ENCODE results near the gene SLC2A5.
"Not testable (repeated sequence)": the region's sequence is repeated elsewhere in the genome, so short reads cannot be mapped to it uniquely, and the experiment has no call there.

The SLC2A5 gene

GRCh38 chr1:9101510-9102146 is 32.2 kb upstream of the SLC2A5 start:
- H3K4me3 Mint-ChIP-seq: no peak overlapping the region
- no peaks in the 10 kb centered on the region for H3K27me3 Mint-ChIP-seq
- H3K9me3 Mint-ChIP-seq: no peaks in the 10 kb centered on the region
- intact Hi-C loops (cut with micrococcal nuclease): loop anchor here (1.0 to 2.0 kb wide), 3 partner anchors 91 to 183 kb away; no protein-coding TSS in a partner anchor
- no peaks in the 10 kb centered on the region for H3K4me1 Mint-ChIP-seq (ENCODE audit: low read depth)
- no peak overlapping the region for H3K27ac Mint-ChIP-seq
- H3K36me3 Mint-ChIP-seq (ENCODE audit: low read depth): no peaks in the 10 kb centered on the region

- H3K4me3 Mint-ChIP-seq: no peak overlapping the region
- no peaks in the 10 kb centered on the region for H3K4me1 Mint-ChIP-seq (ENCODE audit: low read depth)
- no peaks in the 10 kb centered on the region for H3K36me3 Mint-ChIP-seq (ENCODE audit: low read depth)
- no peak overlapping the region for H3K27ac Mint-ChIP-seq
- intact Hi-C loops (cut with micrococcal nuclease): loop anchor here (1.0 to 2.0 kb wide), 3 partner anchors 90 to 182 kb away; no protein-coding TSS in a partner anchor
- peaks cover 5% of the 10 kb centered on the region for H3K9me3 Mint-ChIP-seq
- no peaks in the 10 kb centered on the region for H3K27me3 Mint-ChIP-seq
These were observed 31.1 kb upstream of the SLC2A5 start for GRCh38 chr1:9100471-9101043.

- intact Hi-C loops (cut with micrococcal nuclease): no loop called here
- no peak overlapping the region for H3K27ac Mint-ChIP-seq
- peaks cover 7% of the 10 kb centered on the region for H3K9me3 Mint-ChIP-seq
- H3K4me3 Mint-ChIP-seq: no peak overlapping the region
- no peaks in the 10 kb centered on the region for H3K36me3 Mint-ChIP-seq (ENCODE audit: low read depth)
- no peaks in the 10 kb centered on the region for H3K27me3 Mint-ChIP-seq
- no peaks in the 10 kb centered on the region for H3K4me1 Mint-ChIP-seq (ENCODE audit: low read depth)
These were observed 30.1 kb upstream of the SLC2A5 start for GRCh38 chr1:9099555-9099954.

- H3K27me3 Mint-ChIP-seq: no peaks in the 10 kb centered on the region
- H3K9me3 Mint-ChIP-seq: peaks cover 7% of the 10 kb centered on the region
- intact Hi-C loops (cut with micrococcal nuclease): no loop called here
- H3K27ac Mint-ChIP-seq: no peak overlapping the region
- H3K4me1 Mint-ChIP-seq (ENCODE audit: low read depth): no peaks in the 10 kb centered on the region
- H3K36me3 Mint-ChIP-seq (ENCODE audit: low read depth): no peaks in the 10 kb centered on the region
- no peak overlapping the region for H3K4me3 Mint-ChIP-seq
These were observed 28.7 kb upstream of the SLC2A5 start for GRCh38 chr1:9097947-9098705.

GRCh38 chr1:9095818-9096217 is 26.4 kb upstream of the SLC2A5 start:
- no peak overlapping the region for H3K4me3 Mint-ChIP-seq

GRCh38 chr1:9093996-9094595 is 24.7 kb upstream of the SLC2A5 start:
- H3K4me1 Mint-ChIP-seq (ENCODE audit: low read depth); H3K36me3 Mint-ChIP-seq (ENCODE audit: low read depth); H3K27ac Mint-ChIP-seq; H3K4me3 Mint-ChIP-seq; H3K9me3 Mint-ChIP-seq; H3K27me3 Mint-ChIP-seq; intact Hi-C loops (cut with micrococcal nuclease): not testable (repeated sequence)

More at GRCh38 chr1:9095818-9096217, 26.4 kb upstream of the SLC2A5 start:
- no peaks in the 10 kb centered on the region for H3K36me3 Mint-ChIP-seq (ENCODE audit: low read depth)
- intact Hi-C loops (cut with micrococcal nuclease): no loop called here
- H3K9me3 Mint-ChIP-seq: peaks cover 7% of the 10 kb centered on the region
- H3K4me1 Mint-ChIP-seq (ENCODE audit: low read depth): no peaks in the 10 kb centered on the region
- H3K27ac Mint-ChIP-seq: no peak overlapping the region
- H3K27me3 Mint-ChIP-seq: no peaks in the 10 kb centered on the region

GRCh38 chr1:9093581-9093980 is 24.1 kb upstream of the SLC2A5 start:
- Mint-ChIP-seq H3K27ac (no peak overlapping the region), H3K9me3 (peaks cover 7% of the 10 kb centered on the region), H3K4me3 (no peak overlapping the region), H3K4me1 (ENCODE audit: low read depth) (peaks cover 5% of the 10 kb centered on the region), H3K27me3 (peaks cover 4% of the 10 kb centered on the region), H3K36me3 (ENCODE audit: low read depth) (no peaks in the 10 kb centered on the region)
- intact Hi-C loops (cut with micrococcal nuclease): no loop called here

GRCh38 chr1:9093091-9093490 is 23.7 kb upstream of the SLC2A5 start:
- Mint-ChIP-seq H3K36me3 (ENCODE audit: low read depth) (no peaks in the 10 kb centered on the region), H3K27me3 (peaks cover 4% of the 10 kb centered on the region), H3K4me1 (ENCODE audit: low read depth) (peaks cover 5% of the 10 kb centered on the region), H3K4me3 (no peak overlapping the region), H3K27ac (no peak overlapping the region), H3K9me3 (peaks cover 7% of the 10 kb centered on the region)
- intact Hi-C loops (cut with micrococcal nuclease): no loop called here

GRCh38 chr1:9088807-9089206 is 19.4 kb upstream of the SLC2A5 start:
- intact Hi-C loops (cut with micrococcal nuclease): no loop called here
- Mint-ChIP-seq H3K9me3 (no peaks in the 10 kb centered on the region), H3K27ac (no peak overlapping the region), H3K36me3 (ENCODE audit: low read depth) (no peaks in the 10 kb centered on the region), H3K4me1 (ENCODE audit: low read depth) (peaks cover 38% of the 10 kb centered on the region), H3K4me3 (no peak overlapping the region), H3K27me3 (peaks cover 28% of the 10 kb centered on the region)

GRCh38 chr1:9087411-9088125 is 18.1 kb upstream of the SLC2A5 start:
- H3K27ac Mint-ChIP-seq: no peak overlapping the region
- H3K4me3 Mint-ChIP-seq: no peak overlapping the region

GRCh38 chr1:9086796-9087195 is 17.4 kb upstream of the SLC2A5 start:
- intact Hi-C loops (cut with micrococcal nuclease): no loop called here
- Mint-ChIP-seq H3K27me3 (peaks cover 28% of the 10 kb centered on the region), H3K4me3 (no peak overlapping the region), H3K9me3 (no peaks in the 10 kb centered on the region), H3K4me1 (ENCODE audit: low read depth) (peaks cover 57% of the 10 kb centered on the region), H3K36me3 (ENCODE audit: low read depth) (no peaks in the 10 kb centered on the region), H3K27ac (no peak overlapping the region)

More at GRCh38 chr1:9087411-9088125, 18.1 kb upstream of the SLC2A5 start:
- intact Hi-C loops (cut with micrococcal nuclease): no loop called here
- peaks cover 28% of the 10 kb centered on the region for H3K27me3 Mint-ChIP-seq
- H3K9me3 Mint-ChIP-seq: no peaks in the 10 kb centered on the region
- H3K4me1 Mint-ChIP-seq (ENCODE audit: low read depth): peaks cover 49% of the 10 kb centered on the region
- no peaks in the 10 kb centered on the region for H3K36me3 Mint-ChIP-seq (ENCODE audit: low read depth)

- Mint-ChIP-seq H3K27ac (no peak overlapping the region), H3K36me3 (ENCODE audit: low read depth) (no peaks in the 10 kb centered on the region), H3K27me3 (peaks cover 28% of the 10 kb centered on the region), H3K9me3 (no peaks in the 10 kb centered on the region), H3K4me3 (no peak overlapping the region), H3K4me1 (ENCODE audit: low read depth) (peaks cover 62% of the 10 kb centered on the region)
- intact Hi-C loops (cut with micrococcal nuclease): no loop called here
These were observed 16.6 kb upstream of the SLC2A5 start for GRCh38 chr1:9086045-9086444.

GRCh38 chr1:9085306-9085940 is 16.0 kb upstream of the SLC2A5 start:
- Mint-ChIP-seq H3K27me3 (peaks cover 28% of the 10 kb centered on the region), H3K9me3 (no peaks in the 10 kb centered on the region), H3K4me3 (no peak overlapping the region), H3K36me3 (ENCODE audit: low read depth) (no peaks in the 10 kb centered on the region), H3K4me1 (ENCODE audit: low read depth) (peaks cover 62% of the 10 kb centered on the region), H3K27ac (no peak overlapping the region)
- intact Hi-C loops (cut with micrococcal nuclease): no loop called here
